IMR-90 (cell line): Measurements from ENCODE around the gene MBTPS2.

Experiments
- FOS ChIP-seq: fragments of 150-350 bp; IDR thresholded peaks from 2 replicates; pipeline ENCODE4 v1.6.1; 2016; ENCODE audit warnings: low read depth, low read length
- POLR2A ChIP-seq: IDR thresholded peaks from 2 replicates; pipeline ENCODE4 v1.6.1; 2012; ENCODE audit warnings: mild to moderate bottlenecking, low read depth, low read length
- SMC3 ChIP-seq: fragments of 150-350 bp; IDR thresholded peaks from 2 replicates; pipeline ENCODE4 v1.6.1; 2016; ENCODE audit warnings: low read depth, mild to moderate bottlenecking, antibody characterized with exemption, low read length, moderate library complexity
- TF ChIP-seq, protein P1 (sequence below): conservative IDR thresholded peaks from 2 replicates; pipeline ENCODE4 v1.5.1; 2012; ENCODE audit warnings: mild to moderate bottlenecking, low read depth, low read length, improper control_type of control experiment

DNA sequence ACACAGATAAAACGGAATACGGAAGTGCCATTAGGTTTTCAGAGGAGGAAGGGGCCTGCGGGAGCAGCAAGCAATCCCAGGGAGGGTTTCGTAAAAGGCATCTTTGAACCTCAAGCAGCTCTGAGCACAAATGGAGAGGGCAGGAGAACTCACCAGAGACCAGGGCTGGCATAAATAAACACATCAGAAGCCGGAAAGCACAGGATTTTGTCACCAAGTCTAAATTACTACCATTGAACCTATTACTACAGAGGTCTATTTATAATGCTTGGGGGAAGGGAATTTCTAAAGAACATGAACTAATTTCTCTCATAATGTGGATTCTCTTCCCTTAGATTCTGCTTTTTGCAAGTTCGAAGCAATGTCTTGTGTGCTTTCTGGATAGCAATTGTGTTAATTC is 39.6 kb upstream of the MBTPS2 start:
- TF ChIP-seq FOS (no peak), POLR2A (no peak), SMC3 (no peak)
- TF ChIP-seq, protein P1, sequence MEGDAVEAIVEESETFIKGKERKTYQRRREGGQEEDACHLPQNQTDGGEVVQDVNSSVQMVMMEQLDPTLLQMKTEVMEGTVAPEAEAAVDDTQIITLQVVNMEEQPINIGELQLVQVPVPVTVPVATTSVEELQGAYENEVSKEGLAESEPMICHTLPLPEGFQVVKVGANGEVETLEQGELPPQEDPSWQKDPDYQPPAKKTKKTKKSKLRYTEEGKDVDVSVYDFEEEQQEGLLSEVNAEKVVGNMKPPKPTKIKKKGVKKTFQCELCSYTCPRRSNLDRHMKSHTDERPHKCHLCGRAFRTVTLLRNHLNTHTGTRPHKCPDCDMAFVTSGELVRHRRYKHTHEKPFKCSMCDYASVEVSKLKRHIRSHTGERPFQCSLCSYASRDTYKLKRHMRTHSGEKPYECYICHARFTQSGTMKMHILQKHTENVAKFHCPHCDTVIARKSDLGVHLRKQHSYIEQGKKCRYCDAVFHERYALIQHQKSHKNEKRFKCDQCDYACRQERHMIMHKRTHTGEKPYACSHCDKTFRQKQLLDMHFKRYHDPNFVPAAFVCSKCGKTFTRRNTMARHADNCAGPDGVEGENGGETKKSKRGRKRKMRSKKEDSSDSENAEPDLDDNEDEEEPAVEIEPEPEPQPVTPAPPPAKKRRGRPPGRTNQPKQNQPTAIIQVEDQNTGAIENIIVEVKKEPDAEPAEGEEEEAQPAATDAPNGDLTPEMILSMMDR = no peak
